ENCODE measurements around the gene NUP133.

Gene NUP133

GRCh38 chr1:229466887-229467286 is 41.3 kb downstream of the NUP133 start:
- no peak overlapping the region for H3K4me3 ChIP-seq (ENCODE audit: low read depth, low read length)
- no peak for TF ChIP-seq MYC (IDR thresholded peaks at IDR 0.05; ENCODE audit: low read depth, low read length)
- no peak for TF ChIP-seq CTCF (IDR thresholded peaks at IDR 0.05; ENCODE audit: low read depth, low read length)
- no peak for TF ChIP-seq POLR2A (IDR thresholded peaks at IDR 0.05; ENCODE audit: extremely low read depth, insufficient read length)
- TF ChIP-seq MAX (IDR thresholded peaks at IDR 0.05; ENCODE audit: low read depth, low read length), result no peak
- no peak for DNase-seq (ENCODE audit: low read depth)

- TF ChIP-seq MYC (IDR thresholded peaks at IDR 0.05; ENCODE audit: low read depth, low read length), result no peak
- TF ChIP-seq MAX (IDR thresholded peaks at IDR 0.05; ENCODE audit: low read depth, low read length), result no peak
- no peak for TF ChIP-seq POLR2A (IDR thresholded peaks at IDR 0.05; ENCODE audit: extremely low read depth, insufficient read length)
- TF ChIP-seq CTCF (IDR thresholded peaks at IDR 0.05; ENCODE audit: low read depth, low read length), result no peak
- DNase-seq (ENCODE audit: low read depth), result no peak
- no peak overlapping the region for H3K4me3 ChIP-seq (ENCODE audit: low read depth, low read length)
Observed at GRCh38 chr1:229464672-229465071, 43.5 kb downstream of the NUP133 start.

GRCh38 chr1:229461032-229461668 is 47.0 kb downstream of the NUP133 start:
- TF ChIP-seq POLR2A (IDR thresholded peaks at IDR 0.05; ENCODE audit: extremely low read depth, insufficient read length) (no peak), MYC (IDR thresholded peaks at IDR 0.05; ENCODE audit: low read depth, low read length) (no peak), CTCF (IDR thresholded peaks at IDR 0.05; ENCODE audit: low read depth, low read length) (no peak), MAX (IDR thresholded peaks at IDR 0.05; ENCODE audit: low read depth, low read length) (no peak)
- DNase-seq (ENCODE audit: low read depth), result no peak
- no peak overlapping the region for H3K4me3 ChIP-seq (ENCODE audit: low read depth, low read length)

- no peak overlapping the region for H3K4me3 ChIP-seq (ENCODE audit: low read depth, low read length)
- no peak for DNase-seq (ENCODE audit: low read depth)
- TF ChIP-seq MYC (IDR thresholded peaks at IDR 0.05; ENCODE audit: low read depth, low read length), result no peak
- TF ChIP-seq POLR2A (IDR thresholded peaks at IDR 0.05; ENCODE audit: extremely low read depth, insufficient read length), result no peak
Observed at GRCh38 chr1:229459815-229460214, 48.3 kb downstream of the NUP133 start.

GRCh38 chr1:229457436-229457835 is 50.7 kb downstream of the NUP133 start:
- no peak for TF ChIP-seq MAX (IDR thresholded peaks at IDR 0.05; ENCODE audit: low read depth, low read length)
- no peak for TF ChIP-seq MYC (IDR thresholded peaks at IDR 0.05; ENCODE audit: low read depth, low read length)
- TF ChIP-seq CTCF (IDR thresholded peaks at IDR 0.05; ENCODE audit: low read depth, low read length), result no peak
- no peak for TF ChIP-seq POLR2A (IDR thresholded peaks at IDR 0.05; ENCODE audit: extremely low read depth, insufficient read length)
- no peak overlapping the region for H3K4me3 ChIP-seq (ENCODE audit: low read depth, low read length)
- DNase-seq (ENCODE audit: low read depth), result no peak

- TF ChIP-seq CTCF (IDR thresholded peaks at IDR 0.05; ENCODE audit: low read depth, low read length), result no peak
- no peak for TF ChIP-seq POLR2A (IDR thresholded peaks at IDR 0.05; ENCODE audit: extremely low read depth, insufficient read length)
- no peak for TF ChIP-seq MAX (IDR thresholded peaks at IDR 0.05; ENCODE audit: low read depth, low read length)
- no peak for TF ChIP-seq MYC (IDR thresholded peaks at IDR 0.05; ENCODE audit: low read depth, low read length)
- DNase-seq (ENCODE audit: low read depth), result peak; percentile 24
Observed at GRCh38 chr1:229456016-229456415, 52.1 kb downstream of the NUP133 start.

More at GRCh38 chr1:229456016-229456415, 52.1 kb downstream of the NUP133 start:
- no peak overlapping the region for H3K4me3 ChIP-seq (ENCODE audit: low read depth, low read length)

Measured in NB4 (cell line).